Coronary artery (tissue), 2 donors: ENCODE data around the gene ST3GAL3.
A peak's percentile ranks its signal among the peaks of the same experiment; 100 is the strongest.

Source experiments
- DNase-seq: peaks from one replicate; pipeline ENCODE4 v3.0.0-alpha.2; 2017; ENCODE audit warnings: low spot score
- H3K27ac ChIP-seq, 2 donors: fragments of 200-600 bp; sonication (generic); one replicate each; pipeline ENCODE4 v1.5.1; 2016 to 2019
- H3K4me3 ChIP-seq: fragments of 200-600 bp; sonication (generic); 2 replicates; pipeline ENCODE4 v1.5.1; 2016; ENCODE audit warnings: mild to moderate bottlenecking, moderate library complexity
- TF ChIP-seq, protein P1 (sequence below): fragments of 200-600 bp; sonication (generic); IDR thresholded peaks from one replicate; pipeline ENCODE4 v1.5.1; 2019; ENCODE audit warnings: antibody characterized with exemption

The ST3GAL3 gene, protein sequence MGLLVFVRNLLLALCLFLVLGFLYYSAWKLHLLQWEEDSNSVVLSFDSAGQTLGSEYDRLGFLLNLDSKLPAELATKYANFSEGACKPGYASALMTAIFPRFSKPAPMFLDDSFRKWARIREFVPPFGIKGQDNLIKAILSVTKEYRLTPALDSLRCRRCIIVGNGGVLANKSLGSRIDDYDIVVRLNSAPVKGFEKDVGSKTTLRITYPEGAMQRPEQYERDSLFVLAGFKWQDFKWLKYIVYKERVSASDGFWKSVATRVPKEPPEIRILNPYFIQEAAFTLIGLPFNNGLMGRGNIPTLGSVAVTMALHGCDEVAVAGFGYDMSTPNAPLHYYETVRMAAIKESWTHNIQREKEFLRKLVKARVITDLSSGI

DNA sequence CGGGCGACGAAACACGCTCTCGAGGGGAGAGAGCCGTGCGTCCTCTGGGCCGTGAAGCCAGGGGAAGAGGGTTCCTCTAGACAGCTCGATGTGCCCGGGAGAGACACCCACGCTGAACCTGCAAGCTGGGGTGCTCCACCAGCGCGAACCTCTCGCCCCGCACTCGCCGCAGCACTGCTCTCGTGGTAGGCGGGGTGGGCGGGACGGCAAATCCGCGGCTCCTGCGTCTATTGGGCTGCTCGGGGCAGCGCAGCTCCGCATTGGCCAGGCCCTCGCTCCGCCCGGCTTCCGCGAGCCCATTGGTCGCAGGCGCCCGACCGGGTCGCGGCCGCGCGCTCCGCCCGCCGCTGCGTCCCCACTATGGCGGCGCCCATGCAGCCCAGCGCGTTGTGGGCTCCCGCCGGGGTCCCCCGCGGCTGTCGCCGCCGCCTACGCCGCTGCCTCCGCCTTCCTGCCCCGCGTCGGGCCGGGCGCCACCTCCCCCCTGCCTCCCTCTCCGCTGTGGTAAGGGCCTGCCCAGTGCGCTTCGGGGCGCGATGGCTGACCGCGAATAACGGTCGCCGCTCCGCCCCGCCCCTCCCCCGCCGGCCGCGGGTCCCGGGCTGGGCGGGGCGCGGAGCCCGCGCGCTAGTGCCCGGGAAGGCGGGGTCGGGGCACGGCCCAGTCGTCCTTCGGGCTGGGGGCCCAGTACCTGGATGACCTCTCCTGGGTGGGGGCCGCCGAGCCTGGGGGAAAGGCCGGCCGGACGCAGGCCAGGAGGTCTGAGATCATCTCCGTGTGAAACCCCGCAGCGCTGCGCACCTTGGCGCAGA lies at the start of gene ST3GAL3:
ST3GAL3 (plus strand) TSS at position 347 of the 812 bp plus-strand sequence. CDS start 28,727 bp downstream, outside the sequence.
- TF ChIP-seq, protein P1, sequence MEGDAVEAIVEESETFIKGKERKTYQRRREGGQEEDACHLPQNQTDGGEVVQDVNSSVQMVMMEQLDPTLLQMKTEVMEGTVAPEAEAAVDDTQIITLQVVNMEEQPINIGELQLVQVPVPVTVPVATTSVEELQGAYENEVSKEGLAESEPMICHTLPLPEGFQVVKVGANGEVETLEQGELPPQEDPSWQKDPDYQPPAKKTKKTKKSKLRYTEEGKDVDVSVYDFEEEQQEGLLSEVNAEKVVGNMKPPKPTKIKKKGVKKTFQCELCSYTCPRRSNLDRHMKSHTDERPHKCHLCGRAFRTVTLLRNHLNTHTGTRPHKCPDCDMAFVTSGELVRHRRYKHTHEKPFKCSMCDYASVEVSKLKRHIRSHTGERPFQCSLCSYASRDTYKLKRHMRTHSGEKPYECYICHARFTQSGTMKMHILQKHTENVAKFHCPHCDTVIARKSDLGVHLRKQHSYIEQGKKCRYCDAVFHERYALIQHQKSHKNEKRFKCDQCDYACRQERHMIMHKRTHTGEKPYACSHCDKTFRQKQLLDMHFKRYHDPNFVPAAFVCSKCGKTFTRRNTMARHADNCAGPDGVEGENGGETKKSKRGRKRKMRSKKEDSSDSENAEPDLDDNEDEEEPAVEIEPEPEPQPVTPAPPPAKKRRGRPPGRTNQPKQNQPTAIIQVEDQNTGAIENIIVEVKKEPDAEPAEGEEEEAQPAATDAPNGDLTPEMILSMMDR: no peak
- H3K27ac ChIP-seq: peak within 1 kb of the TSS; percentile 73 to 87
- peak; percentile 92 for DNase-seq
- H3K4me3 ChIP-seq: peak within 1 kb of the TSS; percentile 95

DNA sequence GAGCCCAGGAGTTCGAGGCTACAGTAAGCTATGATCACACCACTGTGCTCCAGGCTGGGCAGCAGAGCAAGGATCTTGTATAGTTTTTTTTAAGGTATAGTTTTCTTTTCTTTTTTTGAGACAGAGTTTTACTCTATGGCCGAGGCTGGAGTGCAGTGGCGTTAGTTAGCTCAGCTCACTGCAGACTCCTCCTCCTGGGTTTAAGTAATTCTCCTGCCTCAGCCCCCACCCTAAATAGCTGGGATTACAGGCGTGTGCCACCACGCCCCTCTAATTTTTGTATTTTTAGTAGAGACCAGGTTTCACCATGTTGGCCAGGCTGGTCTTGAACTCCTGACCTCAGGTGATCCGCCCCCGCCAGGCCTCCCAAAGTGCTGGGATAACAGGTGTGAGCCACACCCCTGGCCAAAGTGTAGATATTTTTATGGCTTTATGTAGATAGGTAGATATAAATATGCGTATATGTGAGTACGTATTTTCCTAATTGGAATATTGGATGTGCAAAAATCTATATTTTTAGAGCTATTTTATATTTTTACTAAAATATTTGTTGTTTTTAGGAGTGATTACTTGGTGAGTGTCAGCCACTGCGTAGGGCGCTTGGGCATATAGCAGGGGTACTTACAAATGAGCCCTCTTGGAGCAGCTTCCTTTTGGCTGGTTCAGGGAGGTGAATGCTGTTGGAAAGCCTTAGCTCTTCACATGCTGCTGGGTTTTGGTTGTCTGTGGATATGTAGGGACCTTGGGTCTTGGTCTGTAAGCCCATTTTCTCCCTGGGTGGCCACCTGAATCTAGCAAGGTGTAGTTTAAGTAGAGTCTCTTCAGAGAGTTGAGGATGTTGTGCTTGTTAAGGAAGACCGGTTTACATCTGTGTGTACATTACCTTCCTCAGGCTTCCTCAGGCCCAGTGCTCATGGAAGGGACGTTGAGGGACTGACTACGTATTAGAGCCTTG lies 47.8 kb upstream of the ST3GAL3 start:
- TF ChIP-seq, protein P1: no peak

DNA sequence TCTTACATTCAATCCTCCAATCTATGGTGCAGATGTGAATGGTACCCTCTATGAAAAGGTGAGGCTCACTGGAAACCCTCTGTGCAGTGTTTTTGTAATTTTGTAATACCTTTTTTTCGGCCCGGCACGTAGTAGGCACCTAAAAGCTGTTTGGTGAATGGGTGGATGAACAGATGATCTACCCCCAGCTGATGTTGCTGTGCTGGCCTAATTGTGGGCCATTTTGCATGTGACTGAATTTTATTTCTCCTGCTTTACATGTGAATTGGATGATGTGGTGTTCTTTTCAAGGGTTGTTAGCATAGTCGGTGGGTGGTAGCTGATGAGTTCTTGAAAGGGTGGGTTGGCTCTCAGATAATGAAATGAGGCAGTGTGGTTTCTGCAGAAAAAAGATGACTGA lies 47.0 kb upstream of the ST3GAL3 start:
- Histone ChIP-seq H3K4me3 (no peak overlapping the region), H3K27ac (no peak overlapping the region)
- TF ChIP-seq, protein P1: no peak
- DNase-seq: no peak

More for the DNA sequence above, 47.8 kb upstream of the ST3GAL3 start:
- Histone ChIP-seq H3K27ac (no peak overlapping the region), H3K4me3 (no peak overlapping the region)
- DNase-seq: no peak

DNA sequence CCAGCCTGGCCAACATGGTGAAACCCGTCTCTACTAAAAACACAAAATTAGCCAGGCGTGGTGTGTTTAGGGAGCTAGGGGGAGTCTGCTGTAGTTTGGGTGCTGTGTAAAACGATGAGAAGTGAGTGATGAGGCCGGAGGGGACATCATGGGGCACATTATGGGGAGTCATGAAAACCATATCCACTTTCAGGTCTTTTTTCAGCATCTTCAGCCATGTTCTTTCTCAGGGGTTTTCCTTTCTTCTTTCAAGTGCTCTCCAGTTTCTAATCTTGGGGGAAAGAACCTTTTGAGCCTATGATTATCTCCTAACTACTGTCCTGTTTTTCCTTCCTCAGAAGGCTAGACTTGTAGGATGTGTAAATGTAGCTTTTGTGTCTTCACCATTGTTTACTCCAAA lies 43.0 kb upstream of the ST3GAL3 start:
- Histone ChIP-seq H3K27ac (no peak overlapping the region), H3K4me3 (no peak overlapping the region)
- TF ChIP-seq, protein P1: no peak
- no peak for DNase-seq

DNA sequence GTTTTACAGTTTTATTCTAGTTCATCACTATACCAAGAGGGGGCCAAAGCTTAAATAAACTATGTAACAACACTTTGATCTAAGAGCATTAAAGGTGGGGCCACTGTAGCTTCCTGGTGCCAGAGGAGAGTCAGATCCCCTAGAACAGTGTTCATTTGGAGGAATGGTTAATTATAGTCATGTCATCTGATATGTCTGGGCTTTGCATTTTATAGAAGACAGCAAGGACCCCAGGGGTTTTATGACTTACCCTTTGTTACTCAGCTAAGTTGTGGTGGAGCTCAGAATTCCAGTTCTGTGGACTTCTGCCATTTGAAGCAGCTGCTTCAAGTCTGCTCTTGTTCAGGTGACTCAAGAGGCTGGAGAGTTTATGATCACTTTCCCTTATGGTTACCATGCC lies 40.7 kb upstream of the ST3GAL3 start:
- DNase-seq: no peak
- TF ChIP-seq, protein P1: no peak
- H3K4me3 ChIP-seq: no peak overlapping the region
- H3K27ac ChIP-seq: no peak overlapping the region

DNA sequence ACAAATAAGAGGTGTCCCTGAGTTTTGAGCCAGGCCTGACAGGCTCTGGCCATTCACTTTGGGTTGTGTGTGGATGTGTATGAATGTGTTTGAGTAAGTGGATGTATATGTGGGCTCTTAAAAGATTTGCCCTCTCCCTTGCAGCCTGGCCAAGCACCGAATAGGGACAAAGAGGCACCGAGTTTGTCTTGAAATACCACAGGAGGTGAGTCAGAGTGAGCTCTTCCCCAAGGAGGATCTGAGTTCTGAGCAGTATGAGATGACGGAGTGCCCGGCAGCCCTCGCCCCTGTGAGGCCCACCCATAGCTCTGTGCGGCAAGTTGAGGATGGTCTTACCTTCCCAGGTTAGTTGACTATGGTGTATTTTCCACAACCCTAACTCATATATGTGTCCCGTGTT lies 38.4 kb upstream of the ST3GAL3 start:
- DNase-seq: no peak
- TF ChIP-seq, protein P1: no peak
- Histone ChIP-seq H3K4me3 (no peak overlapping the region), H3K27ac (no peak overlapping the region)
